Stomach (tissue), 9 donors: ENCODE measurements around the gene PAK2. TPM values are rescaled to one million over a fixed set of nuclear protein-coding genes. Genes with fewer than 3 reads are reported as not detected.
A peak's percentile ranks its signal among the peaks of the same experiment; 100 is the strongest.

Experiments
- DNase-seq, 2 donors: peaks; one replicate each; pipeline versions ENCODE4 v3.0.0 to v3.0.0-alpha.2; 2013 to 2019
- H3K27ac ChIP-seq, 5 donors: fragments of 200-600 bp in 4 of 5; sonication (generic) in 4 of 5; one replicate each; pipeline ENCODE4 v1.5.1; 2013 to 2019; ENCODE audit warnings: mild to moderate bottlenecking in 1 of 5, moderate library complexity in 1 of 5
- H3K27me3 ChIP-seq, 3 donors: fragments of 200-600 bp; sonication (generic); one replicate each; pipeline ENCODE4 v1.5.1; 2017 to 2019; ENCODE audit warnings: mixed run types in 1 of 3
- H3K36me3 ChIP-seq, 4 donors: fragments of 200-600 bp; sonication (generic); 1 replicate in 3 of 4; 2 replicates in 1 of 4; pipeline ENCODE4 v1.5.1; 2016 to 2019
- H3K4me1 ChIP-seq, 4 donors: fragments of 200-600 bp; sonication (generic); one replicate each; pipeline ENCODE4 v1.5.1; 2016 to 2019
- H3K4me3 ChIP-seq, 4 donors: fragments of 200-600 bp; sonication (generic) in 3 of 4; one replicate each; pipeline ENCODE4 v1.5.1; 2016 to 2019; ENCODE audit warnings: mild to moderate bottlenecking in 1 of 4
- H3K9me3 ChIP-seq, 4 donors: fragments of 200-600 bp; sonication (generic); one replicate each; pipeline ENCODE4 v1.5.1; 2016 to 2019
- EP300 ChIP-seq: sonication (generic); formaldehyde crosslinking; IDR thresholded peaks from one replicate; pipeline ENCODE4 v1.6.1; 2017; ENCODE audit warnings: antibody characterized with exemption
- POLR2A ChIP-seq, 4 donors: fragments of 450-650 bp; IDR thresholded peaks; one replicate each; pipeline ENCODE4 v1.6.1; 2016; ENCODE audit warnings: antibody characterized with exemption in 4 of 4, control low read depth in 2 of 4, mild to moderate bottlenecking in 1 of 4, moderate library complexity in 1 of 4
- POLR2AphosphoS5 ChIP-seq, 3 donors: sonication (generic); formaldehyde crosslinking; IDR thresholded peaks; one replicate each; pipeline ENCODE4 v1.6.1; 2016; ENCODE audit warnings: antibody characterized with exemption in 3 of 3
- WGBS, 5 donors: extraction: QIAGEN DNeasy Blood & Tissue Kit in 3 of 5; methylation state at CpG; one replicate each; pipeline versions ENCODE4 v1.1.5 to v1.1.7; 2013 to 2018; 5-methylcytosine and 5-hydroxymethylcytosine counted together
- intact Hi-C: fragments of 100-400 bp; cut with DNase I; formaldehyde crosslinking; loops from one replicate; pipeline ENCODE4 v1.15.1; 2023; ENCODE audit warnings: low total_unique reads
- polyA plus RNA-seq, 3 donors: library from polyadenylated mRNA; stranded (reverse); fragments of 200-250 nt; gene quantifications; one replicate each; pipeline ENCODE4 v1.2.3, GENCODE V29; 2013
- total RNA-seq, 5 donors: library from RNA; depleted of rRNA; stranded (reverse); fragments of >200 nt; gene quantifications; one replicate each; pipeline versions ENCODE4 v1.1.0 to v1.2.3, GENCODE V29; 2014 to 2016
- TF ChIP-seq, protein P1 (sequence below), 7 experiments: fragments of 450-650 bp in 4 of 7; fragments of 200-600 bp in 3 of 7; sonication (generic) in 3 of 7; IDR thresholded peaks; one replicate each; pipeline ENCODE4 v1.5.1; 2016 to 2019; ENCODE audit warnings: antibody characterized with exemption in 7 of 7, control low read depth in 2 of 7, mild to moderate bottlenecking in 1 of 7
- donor health status: healthy with polysubstance abuse.
- donor health status: Bipolar disorder and iron deficiency.
- donor health status: healthy.

The PAK2 gene
- total and polyA plus RNA-seq, 8 donors = 11.1 to 88.7 (median 22.0) TPM

DNA sequence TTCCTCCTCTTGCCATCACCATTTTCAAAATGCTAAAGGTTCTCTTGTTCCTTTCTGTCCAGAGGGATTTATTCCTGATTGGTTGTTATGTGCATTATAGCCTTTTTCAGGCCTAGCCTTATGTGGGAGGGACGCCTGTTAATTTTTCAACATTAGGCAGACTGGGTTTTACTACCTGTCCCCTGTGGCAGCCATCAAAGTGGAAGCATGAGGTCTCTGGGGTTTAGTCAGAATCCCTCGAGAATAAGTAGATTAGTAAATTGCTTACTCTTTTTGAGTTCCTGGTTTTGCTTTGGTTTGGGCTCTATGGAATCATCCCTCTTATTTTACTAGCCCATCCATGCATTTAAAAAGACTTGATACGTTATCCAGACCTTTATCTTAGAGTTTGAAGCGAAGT, 32.4 kb downstream of the PAK2 start:
- Histone ChIP-seq H3K27ac (no peak overlapping the region), H3K27me3 (no peaks in the 10 kb centered on the region), H3K4me3 (no peak overlapping the region), H3K4me1 (peaks cover 4 to 48% (median 28%) of the 10 kb centered on the region in 4 donors), H3K9me3 (no peaks in the 10 kb centered on the region), H3K36me3 (peaks cover 0 to 14% (median 6%) of the 10 kb centered on the region in 4 donors)
- TF ChIP-seq EP300 (no peak), POLR2AphosphoS5 (IDR thresholded peaks at IDR 0.05) (no peak), POLR2A (IDR thresholded peaks at IDR 0.05) (no peak)
- TF ChIP-seq, protein P1, sequence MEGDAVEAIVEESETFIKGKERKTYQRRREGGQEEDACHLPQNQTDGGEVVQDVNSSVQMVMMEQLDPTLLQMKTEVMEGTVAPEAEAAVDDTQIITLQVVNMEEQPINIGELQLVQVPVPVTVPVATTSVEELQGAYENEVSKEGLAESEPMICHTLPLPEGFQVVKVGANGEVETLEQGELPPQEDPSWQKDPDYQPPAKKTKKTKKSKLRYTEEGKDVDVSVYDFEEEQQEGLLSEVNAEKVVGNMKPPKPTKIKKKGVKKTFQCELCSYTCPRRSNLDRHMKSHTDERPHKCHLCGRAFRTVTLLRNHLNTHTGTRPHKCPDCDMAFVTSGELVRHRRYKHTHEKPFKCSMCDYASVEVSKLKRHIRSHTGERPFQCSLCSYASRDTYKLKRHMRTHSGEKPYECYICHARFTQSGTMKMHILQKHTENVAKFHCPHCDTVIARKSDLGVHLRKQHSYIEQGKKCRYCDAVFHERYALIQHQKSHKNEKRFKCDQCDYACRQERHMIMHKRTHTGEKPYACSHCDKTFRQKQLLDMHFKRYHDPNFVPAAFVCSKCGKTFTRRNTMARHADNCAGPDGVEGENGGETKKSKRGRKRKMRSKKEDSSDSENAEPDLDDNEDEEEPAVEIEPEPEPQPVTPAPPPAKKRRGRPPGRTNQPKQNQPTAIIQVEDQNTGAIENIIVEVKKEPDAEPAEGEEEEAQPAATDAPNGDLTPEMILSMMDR (IDR thresholded peaks at IDR 0.05) = no peak
- WGBS, 5 donors = 88 to 91% (median 91%) methylated on average over 4 of the region's 4 CpGs
- DNase-seq = no peak
- intact Hi-C loops = no loop called here

DNA sequence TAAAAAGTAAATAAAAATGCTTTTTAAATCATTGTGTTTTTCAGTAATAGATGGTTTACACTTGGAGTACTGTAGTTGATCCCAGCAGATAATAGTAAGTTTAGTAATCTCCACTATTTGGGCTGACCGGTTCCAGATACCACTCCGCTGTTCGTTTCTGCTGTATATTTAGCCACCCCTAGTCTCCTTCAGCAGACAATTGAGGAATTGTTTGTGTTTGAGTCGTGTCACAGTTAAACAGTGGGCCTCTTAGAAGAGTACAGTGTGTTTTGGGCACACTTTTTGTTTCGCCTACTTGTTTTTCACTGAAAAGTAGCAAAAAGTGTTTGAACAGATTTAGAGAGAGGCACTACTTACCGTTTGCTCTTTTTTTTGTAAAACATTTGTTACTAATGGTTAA, 33.2 kb downstream of the PAK2 start:
- Histone ChIP-seq H3K27me3 (no peaks in the 10 kb centered on the region), H3K36me3 (peaks cover 0 to 10% (median 6%) of the 10 kb centered on the region in 4 donors), H3K27ac (no peak overlapping the region), H3K4me1 (peaks cover 4 to 55% (median 29%) of the 10 kb centered on the region in 4 donors), H3K9me3 (no peaks in the 10 kb centered on the region), H3K4me3 (no peak overlapping the region)
- no peak for DNase-seq
- intact Hi-C loops = no loop called here
- WGBS, 5 donors = 55 to 66% (median 60%) methylated on average over 6 of the region's 6 CpGs
- TF ChIP-seq, protein P1 (IDR thresholded peaks at IDR 0.05) = no peak
- no peak for TF ChIP-seq POLR2AphosphoS5 (IDR thresholded peaks at IDR 0.05)
- TF ChIP-seq POLR2A (IDR thresholded peaks at IDR 0.05) = no peak
- no peak for TF ChIP-seq EP300

DNA sequence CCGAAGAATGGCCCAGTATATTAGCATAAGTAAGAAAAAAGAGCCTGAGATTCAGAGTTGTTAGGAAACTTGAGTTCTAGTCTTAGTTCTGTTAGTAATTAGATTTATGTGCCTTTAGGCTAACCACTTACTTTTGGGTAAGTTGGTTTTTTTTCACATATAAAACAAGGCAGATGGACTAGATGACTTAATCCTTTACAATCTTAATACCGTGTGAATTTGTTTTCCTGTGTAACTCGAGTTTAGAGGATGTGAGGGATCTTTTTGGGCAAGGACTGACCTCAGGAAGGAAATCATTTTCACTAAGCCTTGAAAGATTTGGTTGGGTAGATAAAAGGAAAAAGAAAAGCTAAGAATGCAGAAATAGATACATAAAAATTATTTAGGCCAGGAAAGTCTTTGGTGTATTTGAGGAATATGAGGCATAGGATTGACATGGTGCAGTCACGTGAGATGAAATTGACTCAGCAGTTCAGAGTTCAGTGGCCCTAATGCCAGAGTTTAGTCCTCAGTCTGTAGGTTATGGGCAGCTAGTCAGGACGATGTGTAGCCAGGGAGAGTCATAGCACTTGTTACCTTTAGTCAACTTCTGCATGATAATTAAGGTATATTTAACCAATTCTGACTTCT, 34.6 kb downstream of the PAK2 start:
- no peak for DNase-seq
- peaks cover 0 to under 1% (median 0%) of the 10 kb centered on the region in 4 donors for H3K36me3 ChIP-seq
- no peaks in the 10 kb centered on the region for H3K27me3 ChIP-seq
- peaks cover 8 to 69% (median 35%) of the 10 kb centered on the region in 4 donors for H3K4me1 ChIP-seq
- no peak for TF ChIP-seq POLR2AphosphoS5 (IDR thresholded peaks at IDR 0.05)
- TF ChIP-seq, protein P1 (IDR thresholded peaks at IDR 0.05) = no peak
- TF ChIP-seq EP300 = no peak
- TF ChIP-seq POLR2A (IDR thresholded peaks at IDR 0.05) = no peak
- 56 to 69% (median 62%) methylated on average over 5 of the region's 5 CpGs for WGBS, 5 donors
- peak overlapping the region in 1 of 5 donors; percentile 5 for H3K27ac ChIP-seq
- intact Hi-C loops = no loop called here
- no peaks in the 10 kb centered on the region for H3K9me3 ChIP-seq
- no peak overlapping the region for H3K4me3 ChIP-seq

DNA sequence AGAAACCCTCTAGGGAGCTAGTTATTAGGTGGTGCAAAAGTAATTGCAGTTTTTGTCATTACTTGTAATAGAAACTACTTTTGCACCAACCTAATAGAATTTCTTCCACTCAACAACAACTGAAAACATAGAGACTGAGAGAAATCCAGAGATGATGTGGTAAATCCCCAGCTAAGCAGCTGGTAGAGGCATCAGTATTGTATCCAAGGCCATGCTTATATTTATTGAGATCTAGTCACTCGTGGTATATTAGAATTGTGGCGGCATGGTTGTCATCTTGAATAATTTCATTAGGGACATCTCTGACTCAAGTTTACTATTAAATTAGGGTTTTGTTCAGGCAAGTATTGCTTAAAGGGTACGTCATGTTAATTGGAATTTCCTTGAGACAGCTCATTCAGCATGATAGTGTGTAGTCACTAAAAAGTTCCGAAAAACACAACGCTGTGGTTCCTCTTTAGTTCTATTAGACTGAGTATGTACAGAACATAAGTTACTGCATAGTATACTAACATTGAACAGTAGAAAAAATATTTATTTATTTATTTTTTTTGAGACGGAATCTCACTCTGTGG, 35.3 kb downstream of the PAK2 start:
- H3K27me3 ChIP-seq = no peaks in the 10 kb centered on the region
- intact Hi-C loops = no loop called here
- peaks cover 0 to 5% (median 3%) of the 10 kb centered on the region in 4 donors for H3K36me3 ChIP-seq
- H3K4me3 ChIP-seq = no peak overlapping the region
- WGBS, 5 donors = 89 to 96% (median 92%) methylated on average over 6 of the region's 6 CpGs
- H3K4me1 ChIP-seq = peaks cover 8 to 76% (median 38%) of the 10 kb centered on the region in 4 donors
- TF ChIP-seq EP300 = no peak
- H3K27ac ChIP-seq = no peak overlapping the region
- peaks cover 0 to 3% (median 0%) of the 10 kb centered on the region in 4 donors for H3K9me3 ChIP-seq
- DNase-seq = no peak

DNA sequence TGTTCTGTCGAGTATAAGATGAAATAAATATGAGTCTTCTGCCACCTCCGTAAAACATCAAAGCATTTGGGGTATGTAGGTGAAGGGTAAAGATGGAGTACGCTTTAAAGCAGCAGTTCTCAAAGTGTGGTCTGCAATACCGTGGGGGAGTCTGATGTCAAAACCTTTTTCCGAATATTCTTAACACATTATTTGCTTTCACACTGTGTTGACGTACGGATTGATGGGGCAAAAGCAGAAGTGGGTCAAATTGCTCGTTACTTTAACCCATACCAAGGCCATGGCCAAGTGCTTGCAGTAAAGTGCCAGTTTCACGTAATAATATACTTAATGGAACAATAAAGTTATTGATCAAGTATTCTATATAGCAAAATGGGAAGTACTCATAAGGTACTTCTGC, 36.3 kb downstream of the PAK2 start:
- no peak for TF ChIP-seq EP300
- no peak for TF ChIP-seq POLR2AphosphoS5 (IDR thresholded peaks at IDR 0.05)
- TF ChIP-seq, protein P1 (IDR thresholded peaks at IDR 0.05) = no peak
- TF ChIP-seq POLR2A (IDR thresholded peaks at IDR 0.05) = no peak
- peaks cover 0 to 7% (median 0%) of the 10 kb centered on the region in 4 donors for H3K9me3 ChIP-seq
- no peaks in the 10 kb centered on the region for H3K27me3 ChIP-seq
- intact Hi-C loops = no loop called here
- DNase-seq = no peak
- H3K4me1 ChIP-seq = peaks cover 8 to 76% (median 38%) of the 10 kb centered on the region in 4 donors
- H3K4me3 ChIP-seq = no peak overlapping the region
- no peak overlapping the region for H3K27ac ChIP-seq
- 87 to 92% (median 90%) methylated on average over 9 of the region's 9 CpGs for WGBS, 5 donors
- peaks cover 0 to 13% (median 12%) of the 10 kb centered on the region in 4 donors for H3K36me3 ChIP-seq
